HepG2 (cell line): ENCODE measurements around the gene WDR7. TPM values are rescaled to one million over a fixed set of nuclear protein-coding genes. Genes with fewer than 3 reads are reported as not detected.
A peak's percentile ranks its signal among the peaks of the same experiment; 100 is the strongest.

Experiments used
- ARID5B ChIP-seq: IDR thresholded peaks from 2 replicates; pipeline ENCODE4 v1.4.0; 2020; ENCODE audit warnings: mild to moderate bottlenecking, missing genetic modification reagents
- ELF3 ChIP-seq: IDR thresholded peaks from 2 replicates; pipeline ENCODE4 v1.6.1; 2016; ENCODE audit warnings: missing genetic modification reagents, missing compliant biosample characterization
- FOXP1 ChIP-seq, 2 experiments: fragments of 450-650 bp in 1 of 2; IDR thresholded peaks; 2 replicates each; pipeline ENCODE4 v1.6.1; 2017 to 2018; ENCODE audit warnings: antibody characterized with exemption in 1 of 2
- GABPA ChIP-seq, 2 experiments: IDR thresholded peaks; 2 replicates each; pipeline ENCODE4 v1.6.1; 2011 to 2016; ENCODE audit warnings: low read depth in 2 of 2, low read length in 1 of 2, missing biosample characterization in 1 of 2, missing genetic modification characterization in 1 of 2
- MTF1 ChIP-seq: sonication (generic); formaldehyde crosslinking; IDR thresholded peaks from 2 replicates; pipeline ENCODE4 v1.5.0; 2020; ENCODE audit warnings: missing genetic modification reagents
- PCBP2 ChIP-seq: fragments of 200-400 bp; formaldehyde crosslinking; optimal IDR thresholded peaks from 2 replicates; pipeline ENCODE3; 2018; ENCODE audit warnings: low read length, low read depth; ENCODE audit not compliant: poor library complexity, severe bottlenecking
- RARA ChIP-seq: IDR thresholded peaks from 2 replicates; pipeline ENCODE4 v1.6.1; 2016; ENCODE audit warnings: missing genetic modification reagents, missing compliant biosample characterization
- SRF ChIP-seq: IDR thresholded peaks from 2 replicates; pipeline ENCODE4 v1.6.1; 2011; ENCODE audit warnings: mild to moderate bottlenecking, low read depth, low read length, moderate library complexity
- SRSF4 ChIP-seq: fragments of 200-400 bp; formaldehyde crosslinking; IDR thresholded peaks from one replicate; pipeline ENCODE4 v1.6.1; 2018; ENCODE audit warnings: mild to moderate bottlenecking, low read depth, low read length, moderate library complexity; ENCODE audit not compliant: poor library complexity, severe bottlenecking
- ZNF761 ChIP-seq: sonication (generic); formaldehyde crosslinking; conservative IDR thresholded peaks from 2 replicates; pipeline ENCODE4 v1.4.0; 2020; ENCODE audit warnings: mild to moderate bottlenecking, missing genetic modification reagents
- polyA plus RNA-seq, 8 experiments: library from polyadenylated mRNA; depleted of rRNA in 3 of 8; stranded (reverse) in 7 of 8; unstranded in 1 of 8; fragments of >200 nt; fragmentation: Illumina TruSeq in 4 of 8; extraction: Trizol in 4 of 8; gene quantifications; 2 replicates each; pipeline versions ENCODE4 v1.2.1 to v1.2.3, GENCODE V29; 2011 to 2016; ENCODE audit warnings: low read depth in 4 of 8, missing spikeins in 1 of 8, mixed read lengths in 1 of 8; ENCODE audit not compliant: insufficient read depth in 1 of 8
- total RNA-seq, 5 experiments: library from RNA; depleted of rRNA; stranded (reverse); fragments of >200 nt; fragmentation: Illumina TruSeq; extraction: Trizol; gene quantifications; 2 replicates each; pipeline ENCODE4 v1.2.3, GENCODE V29; 2016; ENCODE audit warnings: low read depth in 1 of 5
- TF ChIP-seq, protein P1 (sequence below): sonication (generic); formaldehyde crosslinking; IDR thresholded peaks from 2 replicates; pipeline ENCODE4 v1.4.0; 2020; ENCODE audit warnings: missing genetic modification reagents, mild to moderate bottlenecking, borderline replicate concordance
- TF ChIP-seq, protein P2 (sequence below): sonication (generic); formaldehyde crosslinking; IDR thresholded peaks from 2 replicates; pipeline ENCODE4 v1.5.0; 2020; ENCODE audit warnings: mild to moderate bottlenecking, low read depth, missing genetic modification reagents, borderline replicate concordance
- TF ChIP-seq, protein P3 (sequence below): sonication (generic); formaldehyde crosslinking; IDR thresholded peaks from 2 replicates; pipeline ENCODE4 v1.9.0; 2021; ENCODE audit warnings: mild to moderate bottlenecking, missing genetic modification reagents

Gene WDR7
- total and polyA plus RNA-seq, 2 of the 13 experiments (the other 11 are each of a cell fraction or from before 2014, with no cell fraction given), result 2.0 to 7.8 TPM

DNA sequence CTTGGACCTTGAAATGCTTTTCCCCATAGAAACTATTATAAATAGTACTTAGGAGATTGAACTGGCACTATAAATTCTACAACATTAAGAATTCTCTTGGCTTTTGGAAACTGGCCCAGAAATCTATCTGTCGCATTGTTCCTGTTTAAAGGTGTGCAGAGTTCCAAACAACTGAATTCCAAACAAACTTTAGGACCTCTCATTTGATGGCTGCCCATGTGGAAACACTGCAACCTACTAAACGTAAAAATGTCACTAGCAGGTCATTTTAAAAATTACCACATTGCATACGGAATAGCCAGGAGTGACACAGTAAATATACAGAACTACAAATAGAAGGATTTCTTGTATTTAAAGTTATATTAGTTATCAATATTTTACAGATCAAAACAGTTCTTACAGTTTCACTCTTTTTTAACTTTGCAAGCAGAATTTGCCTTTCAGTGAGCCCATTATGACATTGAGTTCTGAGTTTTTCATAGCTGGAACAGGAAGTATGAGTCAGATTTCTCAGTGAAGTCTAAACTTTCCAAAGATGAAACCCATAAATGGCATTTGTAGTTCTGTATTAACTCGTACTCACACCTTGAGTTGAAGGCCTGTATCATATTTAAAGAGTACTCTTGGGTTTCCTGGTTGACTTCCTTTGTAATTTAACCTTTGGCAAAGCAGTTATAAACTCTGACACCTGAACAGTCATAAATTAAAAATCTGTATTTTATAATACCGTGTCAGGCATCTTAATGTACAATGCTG is 353.4 kb downstream of the WDR7 start (continued):
- TF ChIP-seq MTF1 (CRISPR knock-in tag) (no peak), PCBP2 (no peak), ARID5B (0 out of 2 replicates have a peak, but pooled peaks have one; percentile 17), ELF3 (CRISPR knock-in tag) (peak; percentile 62; the same call in 1 of the 2 replicates), GABPA (IDR thresholded peaks at IDR 0.05; ENCODE audit: low read depth, low read length) (no peak), GABPA (CRISPR knock-in tag; IDR thresholded peaks at IDR 0.05; ENCODE audit: low read depth) (0 out of 2 replicates have a peak, but pooled peaks have one; percentile 12), RARA (CRISPR knock-in tag) (0 out of 2 replicates have a peak, but pooled peaks have one; percentile 21), SRF (0 out of 2 replicates have a peak, but pooled peaks have one; percentile 31), ZNF761 (CRISPR knock-in tag) (no peak), SRSF4 (no peak), FOXP1 (IDR thresholded peaks at IDR 0.05) (no peak), FOXP1 (CRISPR knock-in tag; IDR thresholded peaks at IDR 0.05) (no peak)
- TF ChIP-seq, protein P1, sequence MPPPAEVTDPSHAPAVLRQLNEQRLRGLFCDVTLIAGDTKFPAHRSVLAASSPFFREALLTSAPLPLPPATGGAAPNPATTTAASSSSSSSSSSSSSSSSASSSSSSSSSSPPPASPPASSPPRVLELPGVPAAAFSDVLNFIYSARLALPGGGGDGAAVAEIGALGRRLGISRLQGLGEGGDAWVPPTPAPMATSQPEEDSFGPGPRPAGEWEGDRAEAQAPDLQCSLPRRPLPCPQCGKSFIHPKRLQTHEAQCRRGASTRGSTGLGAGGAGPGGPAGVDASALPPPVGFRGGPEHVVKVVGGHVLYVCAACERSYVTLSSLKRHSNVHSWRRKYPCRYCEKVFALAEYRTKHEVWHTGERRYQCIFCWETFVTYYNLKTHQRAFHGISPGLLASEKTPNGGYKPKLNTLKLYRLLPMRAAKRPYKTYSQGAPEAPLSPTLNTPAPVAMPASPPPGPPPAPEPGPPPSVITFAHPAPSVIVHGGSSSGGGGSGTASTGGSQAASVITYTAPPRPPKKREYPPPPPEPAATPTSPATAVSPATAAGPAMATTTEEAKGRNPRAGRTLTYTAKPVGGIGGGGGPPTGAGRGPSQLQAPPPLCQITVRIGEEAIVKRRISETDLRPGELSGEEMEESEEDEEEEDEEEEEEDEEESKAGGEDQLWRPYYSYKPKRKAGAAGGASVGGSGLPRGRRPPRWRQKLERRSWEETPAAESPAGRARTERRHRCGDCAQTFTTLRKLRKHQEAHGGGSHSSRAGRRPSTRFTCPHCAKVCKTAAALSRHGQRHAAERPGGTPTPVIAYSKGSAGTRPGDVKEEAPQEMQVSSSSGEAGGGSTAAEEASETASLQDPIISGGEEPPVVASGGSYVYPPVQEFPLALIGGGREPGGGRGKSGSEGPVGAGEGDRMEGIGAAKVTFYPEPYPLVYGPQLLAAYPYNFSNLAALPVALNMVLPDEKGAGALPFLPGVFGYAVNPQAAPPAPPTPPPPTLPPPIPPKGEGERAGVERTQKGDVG, result no peak
- TF ChIP-seq, protein P2, sequence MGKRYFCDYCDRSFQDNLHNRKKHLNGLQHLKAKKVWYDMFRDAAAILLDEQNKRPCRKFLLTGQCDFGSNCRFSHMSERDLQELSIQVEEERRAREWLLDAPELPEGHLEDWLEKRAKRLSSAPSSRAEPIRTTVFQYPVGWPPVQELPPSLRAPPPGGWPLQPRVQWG (CRISPR knock-in tag), result no peak
- TF ChIP-seq, protein P3, sequence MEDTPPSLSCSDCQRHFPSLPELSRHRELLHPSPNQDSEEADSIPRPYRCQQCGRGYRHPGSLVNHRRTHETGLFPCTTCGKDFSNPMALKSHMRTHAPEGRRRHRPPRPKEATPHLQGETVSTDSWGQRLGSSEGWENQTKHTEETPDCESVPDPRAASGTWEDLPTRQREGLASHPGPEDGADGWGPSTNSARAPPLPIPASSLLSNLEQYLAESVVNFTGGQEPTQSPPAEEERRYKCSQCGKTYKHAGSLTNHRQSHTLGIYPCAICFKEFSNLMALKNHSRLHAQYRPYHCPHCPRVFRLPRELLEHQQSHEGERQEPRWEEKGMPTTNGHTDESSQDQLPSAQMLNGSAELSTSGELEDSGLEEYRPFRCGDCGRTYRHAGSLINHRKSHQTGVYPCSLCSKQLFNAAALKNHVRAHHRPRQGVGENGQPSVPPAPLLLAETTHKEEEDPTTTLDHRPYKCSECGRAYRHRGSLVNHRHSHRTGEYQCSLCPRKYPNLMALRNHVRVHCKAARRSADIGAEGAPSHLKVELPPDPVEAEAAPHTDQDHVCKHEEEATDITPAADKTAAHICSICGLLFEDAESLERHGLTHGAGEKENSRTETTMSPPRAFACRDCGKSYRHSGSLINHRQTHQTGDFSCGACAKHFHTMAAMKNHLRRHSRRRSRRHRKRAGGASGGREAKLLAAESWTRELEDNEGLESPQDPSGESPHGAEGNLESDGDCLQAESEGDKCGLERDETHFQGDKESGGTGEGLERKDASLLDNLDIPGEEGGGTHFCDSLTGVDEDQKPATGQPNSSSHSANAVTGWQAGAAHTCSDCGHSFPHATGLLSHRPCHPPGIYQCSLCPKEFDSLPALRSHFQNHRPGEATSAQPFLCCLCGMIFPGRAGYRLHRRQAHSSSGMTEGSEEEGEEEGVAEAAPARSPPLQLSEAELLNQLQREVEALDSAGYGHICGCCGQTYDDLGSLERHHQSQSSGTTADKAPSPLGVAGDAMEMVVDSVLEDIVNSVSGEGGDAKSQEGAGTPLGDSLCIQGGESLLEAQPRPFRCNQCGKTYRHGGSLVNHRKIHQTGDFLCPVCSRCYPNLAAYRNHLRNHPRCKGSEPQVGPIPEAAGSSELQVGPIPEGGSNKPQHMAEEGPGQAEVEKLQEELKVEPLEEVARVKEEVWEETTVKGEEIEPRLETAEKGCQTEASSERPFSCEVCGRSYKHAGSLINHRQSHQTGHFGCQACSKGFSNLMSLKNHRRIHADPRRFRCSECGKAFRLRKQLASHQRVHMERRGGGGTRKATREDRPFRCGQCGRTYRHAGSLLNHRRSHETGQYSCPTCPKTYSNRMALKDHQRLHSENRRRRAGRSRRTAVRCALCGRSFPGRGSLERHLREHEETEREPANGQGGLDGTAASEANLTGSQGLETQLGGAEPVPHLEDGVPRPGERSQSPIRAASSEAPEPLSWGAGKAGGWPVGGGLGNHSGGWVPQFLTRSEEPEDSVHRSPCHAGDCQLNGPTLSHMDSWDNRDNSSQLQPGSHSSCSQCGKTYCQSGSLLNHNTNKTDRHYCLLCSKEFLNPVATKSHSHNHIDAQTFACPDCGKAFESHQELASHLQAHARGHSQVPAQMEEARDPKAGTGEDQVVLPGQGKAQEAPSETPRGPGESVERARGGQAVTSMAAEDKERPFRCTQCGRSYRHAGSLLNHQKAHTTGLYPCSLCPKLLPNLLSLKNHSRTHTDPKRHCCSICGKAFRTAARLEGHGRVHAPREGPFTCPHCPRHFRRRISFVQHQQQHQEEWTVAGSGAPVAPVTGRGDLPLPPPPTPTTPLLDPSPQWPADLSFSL (CRISPR knock-in tag), result no peak
